ENCODE data around the gene MRTO4.

DNA sequence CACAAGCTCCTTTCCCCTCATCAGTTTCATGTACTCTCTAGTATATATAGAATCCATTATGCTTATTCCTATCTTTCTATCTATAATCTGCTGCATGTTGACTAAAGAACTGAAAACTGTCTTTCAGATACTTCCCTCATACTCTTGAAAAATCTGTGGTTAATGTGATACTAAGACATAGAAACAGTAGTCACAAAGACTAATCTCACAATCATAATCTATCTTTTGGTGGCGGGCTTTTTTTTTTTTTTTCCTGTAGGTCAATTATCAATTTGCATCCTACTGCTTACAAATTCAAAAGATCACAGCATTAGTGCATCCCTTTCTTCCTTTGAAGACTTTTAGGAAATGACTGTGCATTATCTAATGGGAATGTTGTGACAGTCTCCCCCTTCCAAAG, 46.2 kb upstream of the MRTO4 start:
- TF ChIP-seq RAD21 (IDR thresholded peaks at IDR 0.05; ENCODE audit: low read depth) (no peak), CEBPB (IDR thresholded peaks at IDR 0.05) (no peak)

Data from Ishikawa (cell line).